Measurements from ENCODE around the gene ITGAL.
A peak's percentile ranks its signal among the peaks of the same experiment; 100 is the strongest.

- no peak for TF ChIP-seq CTCF (IDR thresholded peaks at IDR 0.05; ENCODE audit: low read depth, low read length, missing input control)
- no peak for TF ChIP-seq MAX (IDR thresholded peaks at IDR 0.05)
- TF ChIP-seq YY1 (IDR thresholded peaks at IDR 0.05), result no peak
- peak in 1 of 2 donors; percentile 8 for TF ChIP-seq HNF4A (conservative IDR thresholded peaks at IDR 0.05)
- TF ChIP-seq TAF1 (conservative IDR thresholded peaks at IDR 0.05), result no peak
Measured at GRCh38 chr16:30530163-30531037, 57.9 kb downstream of the ITGAL start.
